ENCODE results near the gene TRIM7. TPM values are rescaled to one million over a fixed set of nuclear protein-coding genes. Genes with fewer than 3 reads are reported as not detected.

Gene TRIM7
- total RNA-seq, 1 experiment from 2014 or later = not detected

GRCh38 chr5:181173420-181174342 lies 31.3 kb downstream of the TRIM7 start:
- Histone ChIP-seq H3K4me3 (ENCODE audit: low read depth, low read length, poor library complexity, severe bottlenecking) (peak overlapping the region; percentile 20), H3K27ac (ENCODE audit: low read depth, low read length, poor library complexity, severe bottlenecking) (no peak overlapping the region), H3K27me3 (replicated peaks; ENCODE audit: insufficient read depth, low read depth, low read length, poor library complexity) (no peaks in the 10 kb centered on the region), H3K36me3 (ENCODE audit: insufficient read depth, low read length, poor library complexity, severe bottlenecking) (no peaks in the 10 kb centered on the region), H3K9me3 (ENCODE audit: low read depth, low read length, poor library complexity, severe bottlenecking) (no peaks in the 10 kb centered on the region), H3K4me1 (ENCODE audit: insufficient read depth, low read length, poor library complexity, severe bottlenecking) (no peaks in the 10 kb centered on the region)
- intact Hi-C loops (cut with micrococcal nuclease; ENCODE audit: unreplicated experiment) = loop anchor here (1.0 kb wide), 1 partner anchor 11 kb away; no protein-coding TSS in a partner anchor
- peak; percentile 56 for DNase-seq (ENCODE audit: low spot score)
- ChIA-PET POLR2A (ENCODE audit: low non-redundant PET) (no interaction called here), CTCF (no interaction called here)
- no peak for TF ChIP-seq CTCF (conservative IDR thresholded peaks at IDR 0.05; ENCODE audit: low read depth, low read length)
- no peak for TF ChIP-seq EZH2 (IDR thresholded peaks at IDR 0.05; ENCODE audit: borderline replicate concordance, low read depth, low read length, poor library complexity, severe bottlenecking)
- BruUV-seq (replicated peaks) = no TSS peak

- no peak for DNase-seq (ENCODE audit: low spot score)
- H3K9me3 ChIP-seq (ENCODE audit: low read depth, low read length, poor library complexity, severe bottlenecking) = no peaks in the 10 kb centered on the region
- CTCF ChIA-PET = no interaction called here
- peak overlapping the region; percentile 20 for H3K4me3 ChIP-seq (ENCODE audit: low read depth, low read length, poor library complexity, severe bottlenecking)
- no TSS peak for BruUV-seq (replicated peaks)
- H3K27ac ChIP-seq (ENCODE audit: low read depth, low read length, poor library complexity, severe bottlenecking) = no peak overlapping the region
- intact Hi-C loops (cut with micrococcal nuclease; ENCODE audit: unreplicated experiment) = loop anchor here (1.0 kb wide), 1 partner anchor 11 kb away; no protein-coding TSS in a partner anchor
- H3K27me3 ChIP-seq (replicated peaks; ENCODE audit: insufficient read depth, low read depth, low read length, poor library complexity) = no peaks in the 10 kb centered on the region
- no peaks in the 10 kb centered on the region for H3K36me3 ChIP-seq (ENCODE audit: insufficient read depth, low read length, poor library complexity, severe bottlenecking)
- no peak for TF ChIP-seq CTCF (conservative IDR thresholded peaks at IDR 0.05; ENCODE audit: low read depth, low read length)
- no peak for TF ChIP-seq EZH2 (IDR thresholded peaks at IDR 0.05; ENCODE audit: borderline replicate concordance, low read depth, low read length, poor library complexity, severe bottlenecking)
- POLR2A ChIA-PET (ENCODE audit: low non-redundant PET) = no interaction called here
- no peaks in the 10 kb centered on the region for H3K4me1 ChIP-seq (ENCODE audit: insufficient read depth, low read length, poor library complexity, severe bottlenecking)
Observed at GRCh38 chr5:181173027-181173419, 32.0 kb downstream of the TRIM7 start.

- Histone ChIP-seq H3K36me3 (ENCODE audit: insufficient read depth, low read length, poor library complexity, severe bottlenecking) (no peaks in the 10 kb centered on the region), H3K4me3 (ENCODE audit: low read depth, low read length, poor library complexity, severe bottlenecking) (no peak overlapping the region), H3K9me3 (ENCODE audit: low read depth, low read length, poor library complexity, severe bottlenecking) (no peaks in the 10 kb centered on the region), H3K4me1 (ENCODE audit: insufficient read depth, low read length, poor library complexity, severe bottlenecking) (no peaks in the 10 kb centered on the region), H3K27me3 (replicated peaks; ENCODE audit: insufficient read depth, low read depth, low read length, poor library complexity) (no peaks in the 10 kb centered on the region), H3K27ac (ENCODE audit: low read depth, low read length, poor library complexity, severe bottlenecking) (no peak overlapping the region)
- POLR2A ChIA-PET (ENCODE audit: low non-redundant PET) = no interaction called here
- BruUV-seq (replicated peaks) = no TSS peak
- DNase-seq (ENCODE audit: low spot score) = no peak
- CTCF ChIA-PET = interaction anchor here (0.9 kb wide), 1 partner anchor 12 kb away, joined by 8 read pairs; no protein-coding TSS in a partner anchor
- no peak for TF ChIP-seq EZH2 (IDR thresholded peaks at IDR 0.05; ENCODE audit: borderline replicate concordance, low read depth, low read length, poor library complexity, severe bottlenecking)
- no peak for TF ChIP-seq CTCF (conservative IDR thresholded peaks at IDR 0.05; ENCODE audit: low read depth, low read length)
- intact Hi-C loops (cut with micrococcal nuclease; ENCODE audit: unreplicated experiment) = no loop called here
Observed at GRCh38 chr5:181171782-181172181, 33.2 kb downstream of the TRIM7 start.
